22Rv1 (cell line): ENCODE measurements around the gene ZNF329.
A peak's percentile ranks its signal among the peaks of the same experiment; 100 is the strongest.

ENCODE experiments used
- H3K27ac ChIP-seq: fragments of 450-650 bp; 2 replicates; pipeline ENCODE4 v1.5.1; 2017
- CTCF ChIP-seq: fragments of 450-650 bp; IDR thresholded peaks from 2 replicates; pipeline ENCODE4 v1.5.1; 2017; ENCODE audit warnings: mild to moderate bottlenecking
- ZFX ChIP-seq: fragments of 450-650 bp; IDR thresholded peaks from 2 replicates; pipeline ENCODE4 v1.6.1; 2017; ENCODE audit warnings: antibody characterized with exemption, borderline replicate concordance

The ZNF329 gene

GRCh38 chr19:58118979-58119733, 31.4 kb downstream of the ZNF329 start:
- H3K27ac ChIP-seq = no peak overlapping the region
- TF ChIP-seq CTCF = no peak

- TF ChIP-seq CTCF (no peak), ZFX (no peak)
- no peak overlapping the region for H3K27ac ChIP-seq
Observed at GRCh38 chr19:58117841-58118575, 32.6 kb downstream of the ZNF329 start.

- TF ChIP-seq CTCF (no peak), ZFX (no peak)
- no peak overlapping the region for H3K27ac ChIP-seq
Observed at GRCh38 chr19:58108546-58108817, 42.1 kb downstream of the ZNF329 start.

GRCh38 chr19:58107778-58108545, 42.6 kb downstream of the ZNF329 start:
- TF ChIP-seq CTCF (no peak), ZFX (no peak)
- H3K27ac ChIP-seq = no peak overlapping the region

GRCh38 chr19:58098682-58098998, 51.9 kb downstream of the ZNF329 start:
- TF ChIP-seq CTCF (no peak), ZFX (no peak)
- peak overlapping the region; percentile 56; the same call in 1 of the 2 replicates for H3K27ac ChIP-seq

GRCh38 chr19:58097781-58098681, 52.6 kb downstream of the ZNF329 start, which contains the start of gene ZSCAN18:
Gene ZSCAN18, minus strand, starts transcription at chr19:58098231. Its CDS starts 7,964 bp downstream, at chr19:58090267.
- no peak for TF ChIP-seq ZFX
- TF ChIP-seq CTCF = no peak
- peak within 1 kb of the TSS; percentile 56 for H3K27ac ChIP-seq
